Measurements from ENCODE around the gene CSAD. TPM values are rescaled to one million over a fixed set of nuclear protein-coding genes. Genes with fewer than 3 reads are reported as not detected.

The CSAD gene
- total RNA-seq, 2 experiments from 2014 or later = 25.8 to 26.9 TPM

DNA sequence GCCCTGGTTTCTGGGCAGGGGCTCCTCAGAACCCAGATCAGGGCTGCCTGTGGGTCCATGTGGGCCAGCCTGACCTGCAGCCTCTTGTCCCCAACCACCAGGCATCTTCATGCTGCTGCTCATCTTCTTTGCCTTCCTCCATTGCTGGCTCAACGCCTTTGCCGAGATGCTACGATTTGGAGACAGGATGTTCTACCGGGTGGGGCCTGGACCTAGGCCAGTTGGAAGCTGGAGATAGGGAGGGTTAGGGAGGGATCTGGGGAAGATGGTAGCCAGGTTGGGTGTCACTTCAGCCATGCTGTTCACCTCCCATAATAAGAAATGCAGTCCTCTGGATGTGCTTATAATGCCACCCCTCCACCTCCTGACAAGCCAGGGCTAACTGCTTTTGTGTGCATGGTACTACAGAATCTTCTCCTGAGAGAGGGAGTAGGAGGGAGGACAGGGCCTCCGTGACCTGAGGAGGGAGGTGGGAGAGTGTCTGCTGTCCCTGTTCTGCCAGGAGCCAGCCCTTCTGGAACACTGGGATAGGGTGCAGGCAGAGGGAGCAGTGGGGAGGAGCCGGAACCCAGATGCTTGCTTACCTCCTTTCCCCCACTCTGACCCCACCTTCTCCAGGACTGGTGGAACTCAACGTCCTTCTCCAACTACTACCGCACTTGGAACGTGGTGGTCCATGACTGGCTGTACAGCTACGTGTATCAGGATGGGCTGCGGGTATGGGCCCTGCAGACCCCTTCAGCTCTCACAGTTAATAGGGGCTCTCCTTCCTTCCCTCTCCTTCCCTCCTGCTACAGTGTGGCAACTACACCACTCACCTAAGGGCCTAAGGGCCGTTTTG lies 59.8 kb downstream of the CSAD start:
- BruUV-seq (replicated peaks) = no TSS peak
- TF ChIP-seq, protein P1, sequence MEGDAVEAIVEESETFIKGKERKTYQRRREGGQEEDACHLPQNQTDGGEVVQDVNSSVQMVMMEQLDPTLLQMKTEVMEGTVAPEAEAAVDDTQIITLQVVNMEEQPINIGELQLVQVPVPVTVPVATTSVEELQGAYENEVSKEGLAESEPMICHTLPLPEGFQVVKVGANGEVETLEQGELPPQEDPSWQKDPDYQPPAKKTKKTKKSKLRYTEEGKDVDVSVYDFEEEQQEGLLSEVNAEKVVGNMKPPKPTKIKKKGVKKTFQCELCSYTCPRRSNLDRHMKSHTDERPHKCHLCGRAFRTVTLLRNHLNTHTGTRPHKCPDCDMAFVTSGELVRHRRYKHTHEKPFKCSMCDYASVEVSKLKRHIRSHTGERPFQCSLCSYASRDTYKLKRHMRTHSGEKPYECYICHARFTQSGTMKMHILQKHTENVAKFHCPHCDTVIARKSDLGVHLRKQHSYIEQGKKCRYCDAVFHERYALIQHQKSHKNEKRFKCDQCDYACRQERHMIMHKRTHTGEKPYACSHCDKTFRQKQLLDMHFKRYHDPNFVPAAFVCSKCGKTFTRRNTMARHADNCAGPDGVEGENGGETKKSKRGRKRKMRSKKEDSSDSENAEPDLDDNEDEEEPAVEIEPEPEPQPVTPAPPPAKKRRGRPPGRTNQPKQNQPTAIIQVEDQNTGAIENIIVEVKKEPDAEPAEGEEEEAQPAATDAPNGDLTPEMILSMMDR (conservative IDR thresholded peaks at IDR 0.05; ENCODE audit: low read length) = no peak
- no peak for TF ChIP-seq EZH2phosphoT487 (IDR thresholded peaks at IDR 0.05; ENCODE audit: borderline replicate concordance, low read depth, low read length)
- CTCF ChIA-PET (ENCODE audit: unreplicated experiment) = no interaction called here

DNA sequence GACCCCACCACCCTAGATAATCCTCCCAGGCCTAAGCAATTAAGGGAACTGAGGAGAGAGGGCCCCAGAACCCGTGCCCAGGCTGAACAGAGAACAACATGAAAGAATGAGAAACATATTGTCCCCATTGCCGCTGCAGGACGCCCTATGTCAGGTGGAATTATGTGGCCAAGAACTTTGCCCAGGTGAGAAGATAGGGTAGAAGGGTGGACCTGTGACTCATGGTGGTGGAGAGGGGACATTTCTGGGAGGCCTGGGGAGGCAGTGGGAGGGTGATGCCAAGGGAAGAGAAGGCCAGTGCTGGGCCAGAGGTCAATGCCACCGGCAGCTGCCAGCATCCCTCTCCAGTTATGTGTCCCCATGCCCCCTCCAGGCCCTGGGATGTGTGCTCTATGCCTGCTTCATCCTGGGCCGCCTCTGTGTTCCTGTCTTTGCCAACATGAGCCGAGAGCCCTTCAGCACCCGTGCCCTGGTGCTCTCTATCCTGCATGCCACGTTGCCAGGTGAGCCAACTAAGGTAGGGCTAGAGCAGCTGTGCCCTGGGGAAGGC lies 61.9 kb downstream of the CSAD start:
- H3K79me2 ChIP-seq (ENCODE audit: insufficient read depth, low read depth, low read length) = no peaks in the 10 kb centered on the region
- H3K9me2 ChIP-seq (ENCODE audit: insufficient read depth, low read length) = no peaks in the 10 kb centered on the region
- H3K36me3 ChIP-seq (ENCODE audit: insufficient read depth, low read length) = no peaks in the 10 kb centered on the region
- no peak overlapping the region for H2AFZ ChIP-seq (ENCODE audit: low read length)
- no peak overlapping the region for H3K4me2 ChIP-seq (ENCODE audit: low read length)
- no peak overlapping the region for H3K27ac ChIP-seq (ENCODE audit: low read depth, low read length, poor library complexity, severe bottlenecking)
- no peaks in the 10 kb centered on the region for H3K4me1 ChIP-seq (ENCODE audit: insufficient read depth, low read length, poor library complexity, severe bottlenecking)
- ChIA-PET CTCF (ENCODE audit: unreplicated experiment) (no interaction called here), POLR2A (no interaction called here)
- no peaks in the 10 kb centered on the region for H3K9me3 ChIP-seq (ENCODE audit: low read length)
- H4K20me1 ChIP-seq (ENCODE audit: insufficient read depth, low read length) = no peaks in the 10 kb centered on the region
- no peak for DNase-seq (ENCODE audit: low spot score)
- no peak overlapping the region for H3K4me3 ChIP-seq (ENCODE audit: low read depth, low read length, poor library complexity, severe bottlenecking)
- intact Hi-C loops (cut with micrococcal nuclease; ENCODE audit: unreplicated experiment) = no loop called here
- TF ChIP-seq EZH2phosphoT487 (IDR thresholded peaks at IDR 0.05; ENCODE audit: borderline replicate concordance, low read depth, low read length) = no peak
- TF ChIP-seq, protein P1 (conservative IDR thresholded peaks at IDR 0.05; ENCODE audit: low read length) = no peak
- no TSS peak for BruUV-seq (replicated peaks)

More for the DNA sequence above, 59.8 kb downstream of the CSAD start:
- H3K4me1 ChIP-seq (ENCODE audit: insufficient read depth, low read length, poor library complexity, severe bottlenecking) = no peaks in the 10 kb centered on the region
- intact Hi-C loops (cut with micrococcal nuclease; ENCODE audit: unreplicated experiment) = no loop called here
- no peak overlapping the region for H2AFZ ChIP-seq (ENCODE audit: low read length)
- H3K4me2 ChIP-seq (ENCODE audit: low read length) = no peak overlapping the region
- POLR2A ChIA-PET = no interaction called here
- H3K27ac ChIP-seq (ENCODE audit: low read depth, low read length, poor library complexity, severe bottlenecking) = no peak overlapping the region
- no peaks in the 10 kb centered on the region for H4K20me1 ChIP-seq (ENCODE audit: insufficient read depth, low read length)
- no peaks in the 10 kb centered on the region for H3K9me3 ChIP-seq (ENCODE audit: low read length)
- H3K36me3 ChIP-seq (ENCODE audit: insufficient read depth, low read length) = no peaks in the 10 kb centered on the region
- no peaks in the 10 kb centered on the region for H3K9me2 ChIP-seq (ENCODE audit: insufficient read depth, low read length)
- no peak overlapping the region for H3K4me3 ChIP-seq (ENCODE audit: low read depth, low read length, poor library complexity, severe bottlenecking)
- DNase-seq (ENCODE audit: low spot score) = no peak
- H3K79me2 ChIP-seq (ENCODE audit: insufficient read depth, low read depth, low read length) = no peaks in the 10 kb centered on the region

Measured in OCI-LY7 (cell line).